CD4-positive, alpha-beta T cell (primary cell): Measurements from ENCODE around the gene C1GALT1. TPM values are rescaled to one million over a fixed set of nuclear protein-coding genes. Genes with fewer than 3 reads are reported as not detected.

Experiments used
- ATAC-seq: fragments of 200-7000 bp; cut with Tn5 transposase; one replicate; pipeline ENCODE4 v1.10.0; 2022; ENCODE audit warnings: mild to moderate bottlenecking; ENCODE audit not compliant: poor library complexity
- CTCF ChIA-PET: fragments of 350-600 bp; sonication (Branson Sonifier 250); formaldehyde crosslinking; loops from one replicate; lab custom pipeline; 2021; ENCODE audit warnings: antibody characterized with exemption, inconsistent platforms; lab: Charles Lee
- POLR2A ChIA-PET: fragments of 350-600 bp; sonication (Branson Sonifier 250); formaldehyde crosslinking; loops from one replicate; lab custom pipeline; 2021; ENCODE audit warnings: antibody characterized with exemption, inconsistent platforms; lab: Charles Lee
- DNase-seq, 14 experiments: peaks; one replicate each; pipeline ENCODE4 v3.0.0-alpha.2; 2013 to 2020; ENCODE audit warnings: mixed read lengths in 2 of 14
- H3K27ac ChIP-seq, 2 donors: one replicate each; pipeline versions ENCODE4 v1.5.1 to v1.7.0; 2013; ENCODE audit warnings: low read length in 2 of 2, low read depth in 1 of 2, mild to moderate bottlenecking in 1 of 2
- H3K27me3 ChIP-seq, 2 experiments: 1 replicate in 1 of 2; 2 replicates in 1 of 2; pipeline versions ENCODE4 v1.6.1 to v1.7.0; 2013; ENCODE audit warnings: low read length in 2 of 2, control low read depth in 1 of 2, mild to moderate bottlenecking in 1 of 2, moderate library complexity in 1 of 2; ENCODE audit not compliant: insufficient read depth in 2 of 2, control insufficient read depth in 1 of 2
- H3K36me3 ChIP-seq: one replicate; pipeline ENCODE4 v1.6.1; 2013; ENCODE audit warnings: low read length, control low read depth; ENCODE audit not compliant: insufficient read depth
- H3K4me1 ChIP-seq: one replicate; pipeline ENCODE4 v1.6.1; 2013; ENCODE audit warnings: low read length, control low read depth; ENCODE audit not compliant: insufficient read depth
- H3K4me3 ChIP-seq: one replicate; pipeline ENCODE4 v1.5.1; 2013; ENCODE audit warnings: mild to moderate bottlenecking, low read length, moderate library complexity
- H3K9me3 ChIP-seq, 2 experiments: 1 replicate in 1 of 2; 2 replicates in 1 of 2; pipeline versions ENCODE4 v1.6.1 to v1.7.0; 2013; ENCODE audit warnings: low read length in 2 of 2, mild to moderate bottlenecking in 2 of 2, control low read depth in 1 of 2, moderate library complexity in 1 of 2; ENCODE audit not compliant: control insufficient read depth in 1 of 2, insufficient read depth in 1 of 2
- H3K27ac Mint-ChIP-seq: one replicate; pipeline ENCODE4 v1.8.0; 2020; ENCODE audit warnings: mixed read lengths
- H3K27me3 Mint-ChIP-seq: one replicate; pipeline ENCODE4 v1.8.0; 2021; ENCODE audit warnings: mixed read lengths
- H3K36me3 Mint-ChIP-seq: one replicate; pipeline ENCODE4 v1.8.0; 2021; ENCODE audit warnings: low read depth, mixed read lengths
- H3K4me1 Mint-ChIP-seq: one replicate; pipeline ENCODE4 v1.8.0; 2021; ENCODE audit warnings: low read depth, mixed read lengths
- H3K4me3 Mint-ChIP-seq: one replicate; pipeline ENCODE4 v1.8.0; 2020; ENCODE audit warnings: mild to moderate bottlenecking, mixed read lengths
- H3K9me3 Mint-ChIP-seq: one replicate; pipeline ENCODE4 v1.8.0; 2020; ENCODE audit warnings: mixed read lengths
- CTCF ChIP-seq: fragments of 200-600 bp; IDR thresholded peaks from one replicate; pipeline ENCODE4 v1.8.0; 2022; ENCODE audit warnings: antibody characterized with exemption, mild to moderate bottlenecking
- intact Hi-C, 2 experiments: fragments of 100-400 bp; cut with DNase I in 1 of 2; cut with micrococcal nuclease in 1 of 2; formaldehyde crosslinking; loops; one replicate each; pipeline versions ENCODE4 v1.15.1 to v1.9.0; 2023 to 2025; cut with DNase I, micrococcal nuclease
- total RNA-seq, 174 experiments: library from RNA in 2 of 174; stranded (reverse) in 2 of 174; gene quantifications; one replicate each; pipeline ENCODE4 v1.2.3 and lab custom pipeline; 2021 to 2026

C1GALT1 gene
- total RNA-seq, 2 experiments from 2014 or later: 49.4 to 51.9 TPM

- H3K4me3 Mint-ChIP-seq: peak overlapping the region; percentile 94
- POLR2A ChIA-PET: interaction anchor here (1.4 kb wide), 1 partner anchor 28 kb away, joined by 4 read pairs; no protein-coding TSS in a partner anchor
- peaks cover 15% of the 10 kb centered on the region for H3K4me1 Mint-ChIP-seq
- Histone ChIP-seq H3K9me3 (no peaks in the 10 kb centered on the region), H3K36me3 (peaks cover 5% of the 10 kb centered on the region), H3K27ac (no peak overlapping the region), H3K4me3 (no peak overlapping the region), H3K27me3 (no peaks in the 10 kb centered on the region), H3K4me1 (peaks cover 30% of the 10 kb centered on the region)
- no peaks in the 10 kb centered on the region for H3K27me3 Mint-ChIP-seq
- ATAC-seq (no peak), DNase-seq (no peak)
- H3K9me3 Mint-ChIP-seq: no peaks in the 10 kb centered on the region
- no peak for TF ChIP-seq CTCF
- CTCF ChIA-PET: no interaction called here
- no peak overlapping the region for H3K27ac Mint-ChIP-seq
- H3K36me3 Mint-ChIP-seq: peaks cover 31% of the 10 kb centered on the region
- intact Hi-C loops: loop anchor here in 1 of 2 experiments (5.0 to 10.0 kb wide), 6 partner anchors 33 to 789 kb away; partner anchors contain the start of genes MIOS and UMAD1
Measured at GRCh38 chr7:7185371-7185989, 3.1 kb downstream of the C1GALT1 start.

GRCh38 chr7:7188091-7188490, 5.7 kb downstream of the C1GALT1 start:
- H3K36me3 ChIP-seq: peaks cover 8% of the 10 kb centered on the region
- no peak for TF ChIP-seq CTCF
- no peaks in the 10 kb centered on the region for H3K9me3 ChIP-seq
- Mint-ChIP-seq H3K36me3 (peaks cover 46% of the 10 kb centered on the region), H3K9me3 (peaks cover 2% of the 10 kb centered on the region), H3K4me3 (no peak overlapping the region), H3K4me1 (peaks cover 18% of the 10 kb centered on the region), H3K27me3 (no peaks in the 10 kb centered on the region), H3K27ac (no peak overlapping the region)
- ATAC-seq (no peak), DNase-seq (no peak)
- peaks cover 23% of the 10 kb centered on the region for H3K4me1 ChIP-seq
- H3K27me3 ChIP-seq: no peaks in the 10 kb centered on the region
- ChIA-PET CTCF (no interaction called here), POLR2A (no interaction called here)
- no peak overlapping the region for H3K4me3 ChIP-seq
- intact Hi-C loops: loop anchor here in 1 of 2 experiments (5.0 to 10.0 kb wide), 6 partner anchors 36 to 787 kb away; partner anchors contain the start of genes MIOS and UMAD1
- H3K27ac ChIP-seq: no peak overlapping the region

- Histone ChIP-seq H3K4me3 (no peak overlapping the region), H3K9me3 (no peaks in the 10 kb centered on the region), H3K4me1 (peaks cover 19% of the 10 kb centered on the region), H3K27ac (no peak overlapping the region), H3K27me3 (no peaks in the 10 kb centered on the region), H3K36me3 (peaks cover 8% of the 10 kb centered on the region)
- no peak for TF ChIP-seq CTCF
- POLR2A ChIA-PET: interaction anchor here (0.6 to 1.5 kb wide), 3 partner anchors 33 to 85 kb away, joined by 3 to 6 read pairs (median 3); no protein-coding TSS in a partner anchor
- Mint-ChIP-seq H3K4me3 (no peak overlapping the region), H3K36me3 (peaks cover 43% of the 10 kb centered on the region), H3K27me3 (no peaks in the 10 kb centered on the region), H3K9me3 (peaks cover 3% of the 10 kb centered on the region), H3K27ac (no peak overlapping the region), H3K4me1 (peaks cover 24% of the 10 kb centered on the region)
- ATAC-seq (no peak), DNase-seq (no peak)
- intact Hi-C loops: loop anchor here in 1 of 2 experiments (5.0 to 10.0 kb wide), 6 partner anchors 36 to 786 kb away; partner anchors contain the start of genes MIOS and UMAD1
- CTCF ChIA-PET: interaction anchor here (1.4 kb wide), 1 partner anchor 10 kb away, joined by 3 read pairs; no protein-coding TSS in a partner anchor
Measured at GRCh38 chr7:7188742-7189141, 6.4 kb downstream of the C1GALT1 start.
